Lower lobe of right lung (tissue), 2 donors: ENCODE data around the gene LSP1. TPM values are rescaled to one million over a fixed set of nuclear protein-coding genes. Genes with fewer than 3 reads are reported as not detected.
"Not testable (repeated sequence)": the region's sequence is repeated elsewhere in the genome, so short reads cannot be mapped to it uniquely, and the experiment has no call there.

ENCODE experiments used
- ATAC-seq, 2 donors: fragments of 200-7000 bp; cut with Tn5 transposase; one replicate each; pipeline ENCODE4 v1.9.1; 2020 to 2022; ENCODE audit warnings: mild to moderate bottlenecking in 2 of 2, moderate library complexity in 2 of 2
- DNase-seq: peaks from one replicate; pipeline ENCODE4 v3.0.0-alpha.2; 2020
- H3K27ac ChIP-seq: fragments of 200-600 bp; one replicate; pipeline ENCODE4 v1.8.0; 2022
- H3K27me3 ChIP-seq: fragments of 200-600 bp; one replicate; pipeline ENCODE4 v1.8.0; 2022; ENCODE audit warnings: low read depth
- H3K36me3 ChIP-seq: fragments of 200-600 bp; one replicate; pipeline ENCODE4 v1.8.0; 2022; ENCODE audit warnings: mild to moderate bottlenecking
- H3K4me1 ChIP-seq: fragments of 200-600 bp; one replicate; pipeline ENCODE4 v1.8.0; 2022
- H3K4me3 ChIP-seq: fragments of 200-600 bp; one replicate; pipeline ENCODE4 v1.8.0; 2022; ENCODE audit warnings: mild to moderate bottlenecking
- H3K9me3 ChIP-seq: fragments of 200-600 bp; one replicate; pipeline ENCODE4 v1.8.0; 2022
- CTCF ChIP-seq: fragments of 200-600 bp; IDR thresholded peaks from one replicate; pipeline ENCODE4 v1.8.0; 2022; ENCODE audit warnings: antibody characterized with exemption, mild to moderate bottlenecking
- intact Hi-C: fragments of 100-400 bp; cut with DNase I; formaldehyde crosslinking; loops from one replicate; pipeline ENCODE4 v1.11.0; 2022
- microRNA-seq: library from miRNA; unstranded; fragments of <30 nt; microRNA quantifications from one replicate; pipeline ENCODE4 v1.2.0, GENCODE V29; 2020; ENCODE audit warnings: borderline number of aligned reads
- total RNA-seq: library from RNA; stranded (reverse); fragmentation: NEBNext Ultra II Directional; extraction: Animal tissue kit (Norgen Biotek cat#: 25700); gene quantifications from one replicate; pipeline ENCODE4 v1.2.1, GENCODE V29; 2021
- donor health status: DM: no; HTN: yes; CAD: no; lungs with severe emphysema.

Gene LSP1
- total RNA-seq, 1 donor from 2014 or later: 90.4 TPM

- Histone ChIP-seq H3K27ac (no peak overlapping the region), H3K4me3 (no peak overlapping the region), H3K4me1 (no peaks in the 10 kb centered on the region), H3K9me3 (no peaks in the 10 kb centered on the region), H3K27me3 (peaks cover 4% of the 10 kb centered on the region), H3K36me3 (no peaks in the 10 kb centered on the region)
- ATAC-seq (peak in 1 of 2 donors; percentile 8), DNase-seq (peak; percentile 38)
- intact Hi-C loops: no loop called here
- no peak for TF ChIP-seq CTCF
Observed at GRCh38 chr11:1938343-1939005, 85.6 kb downstream of the LSP1 start.

GRCh38 chr11:1939006-1939625, 86.2 kb downstream of the LSP1 start:
- Histone ChIP-seq H3K36me3 (no peaks in the 10 kb centered on the region), H3K4me3 (no peak overlapping the region), H3K9me3 (no peaks in the 10 kb centered on the region), H3K4me1 (no peaks in the 10 kb centered on the region), H3K27ac (no peak overlapping the region), H3K27me3 (peaks cover 4% of the 10 kb centered on the region)
- no peak for TF ChIP-seq CTCF
- DNase-seq (no peak), ATAC-seq (no peak)
- intact Hi-C loops: no loop called here

- H3K36me3 ChIP-seq, H3K9me3 ChIP-seq, DNase-seq, H3K4me3 ChIP-seq, H3K4me1 ChIP-seq, H3K27me3 ChIP-seq, H3K27ac ChIP-seq, intact Hi-C loops: not testable (repeated sequence)
- ATAC-seq: peak in 1 of 2 donors; percentile 65
Observed at GRCh38 chr11:1939788-1940187, 86.9 kb downstream of the LSP1 start.

Small RNAs within 50 kb of the gene (microRNA-seq; reads per million reads assigned to microRNA genes)
- gene MIR4298: not detected
- not detected for gene MIR7847

Other genes with a start within 250 kb of the LSP1 start
- gene KRTAP5-3, start 244.6 kb upstream of the LSP1 start, total RNA-seq: not detected
- not detected for gene KRTAP5-4, start 230.9 kb upstream of the LSP1 start, total RNA-seq
- not detected for gene KRTAP5-5, start 223.3 kb upstream of the LSP1 start, total RNA-seq
- not detected for gene KRTAP5-6, start 155.9 kb upstream of the LSP1 start, total RNA-seq
- 9.2 TPM for gene IFITM10, start 102.5 kb upstream of the LSP1 start, total RNA-seq
- 2,919 TPM for gene CTSD, start 89.2 kb upstream of the LSP1 start, total RNA-seq
- 18.5 TPM for gene SYT8, start 18.1 kb upstream of the LSP1 start, total RNA-seq
- 17.7 TPM for gene TNNI2, start 14.1 kb upstream of the LSP1 start, total RNA-seq
- gene PRR33, start 38.8 kb downstream of the LSP1 start, total RNA-seq: not detected
- 4.7 TPM for gene TNNT3, start 66.6 kb downstream of the LSP1 start, total RNA-seq
- gene MRPL23, start 94.2 kb downstream of the LSP1 start, total RNA-seq: 59.2 TPM
- gene H19, start 144.8 kb downstream of the LSP1 start, total RNA-seq: 87.6 TPM